HepG2 (cell line): Measurements from ENCODE around the gene PTPN5. TPM values are rescaled to one million over a fixed set of nuclear protein-coding genes. Genes with fewer than 3 reads are reported as not detected.

Experiments used
- ATAC-seq: fragments of 200-7000 bp; cut with Tn5 transposase; 3 replicates; pipeline ENCODE4 v1.9.1; 2020; ENCODE audit warnings: mild to moderate bottlenecking, moderate library complexity
- BruUV-seq: library from RNA; stranded (reverse); fragments of 400-500 nt; replicated peaks from 2 replicates; lab custom pipeline; 2021; lab: Mats Ljungman, UMichigan
- CTCF ChIA-PET: fragments of 300-600 bp; formaldehyde crosslinking; extraction: SDS; loops from one replicate; lab custom pipeline; 2021; ENCODE audit warnings: low total read pairs, inconsistent platforms, low intra/inter-chr PET ratio; lab: Yijun Ruan, JAX
- POLR2A ChIA-PET: fragments of 350-600 bp; sonication (Branson Sonifier 250); formaldehyde crosslinking; loops from one replicate; lab custom pipeline; 2020; ENCODE audit warnings: antibody characterized with exemption, inconsistent platforms; lab: Yijun Ruan, JAX
- DNase-seq: peaks from one replicate; pipeline ENCODE4 v3.0.0-alpha.2; 2015; ENCODE audit warnings: low spot score
- FAIRE-seq: peaks from 3 replicates; lab custom pipeline; 2011; peaks lifted over from hg19 to GRCh38; lab: Jason Lieb, UNC
- H2AFZ ChIP-seq: one replicate; pipeline ENCODE4 v1.6.1; 2011; ENCODE audit warnings: low read length, inconsistent platforms
- H3K27ac ChIP-seq: fragments of 300-600 bp; 3 replicates; pipeline ENCODE4 v1.8.0; 2011; ENCODE audit warnings: mixed run types, mild to moderate bottlenecking, mixed read lengths, low read length, inconsistent platforms; ENCODE audit not compliant: insufficient read depth; ENCODE audit errors: extremely low read length
- H3K27me3 ChIP-seq, 2 experiments: fragments of 200-600 bp in 1 of 2; 2 replicates in 1 of 2; 3 replicates in 1 of 2; pipeline versions ENCODE4 v1.6.0 to v1.8.0; 2011; ENCODE audit warnings: low read length in 2 of 2, mild to moderate bottlenecking in 2 of 2, moderate library complexity in 2 of 2, inconsistent platforms in 1 of 2; ENCODE audit not compliant: insufficient read depth in 2 of 2, control insufficient read depth in 1 of 2
- H3K36me3 ChIP-seq, 2 experiments: fragments of 200-600 bp in 1 of 2; replicated peaks in 1 of 2; 2 replicates in 1 of 2; 3 replicates in 1 of 2; pipeline versions ENCODE4 v1.5.1 to v1.8.0; 2011; ENCODE audit warnings: low read length in 2 of 2, inconsistent platforms in 1 of 2; ENCODE audit not compliant: insufficient read depth in 2 of 2, control insufficient read depth in 1 of 2
- H3K4me1 ChIP-seq: 2 replicates; pipeline ENCODE4 v1.5.1; 2012; ENCODE audit warnings: low read length, inconsistent platforms; ENCODE audit not compliant: insufficient read depth
- H3K4me2 ChIP-seq: 2 replicates; pipeline ENCODE4 v1.6.0; 2011; ENCODE audit warnings: low read depth, low read length, inconsistent platforms
- H3K4me3 ChIP-seq, 3 experiments: fragments of 200-600 bp in 1 of 3; sonication (generic), shearing (Covaris generic) in 1 of 3; replicated peaks in 1 of 3; 2 replicates each; pipeline ENCODE4 v1.5.1; 2011 to 2016; ENCODE audit warnings: low read length in 3 of 3, inconsistent platforms in 2 of 3, low read depth in 2 of 3, mild to moderate bottlenecking in 2 of 3, control low read depth in 1 of 3, mixed read lengths in 1 of 3; ENCODE audit not compliant: insufficient read depth in 1 of 3
- H3K79me2 ChIP-seq: one replicate; pipeline ENCODE4 v1.6.1; 2011; ENCODE audit warnings: low read length, inconsistent platforms; ENCODE audit not compliant: insufficient read depth
- H3K9ac ChIP-seq: 2 replicates; pipeline ENCODE4 v1.6.0; 2011; ENCODE audit warnings: mild to moderate bottlenecking, low read depth, low read length, inconsistent platforms; ENCODE audit not compliant: insufficient read depth
- H3K9me3 ChIP-seq: 2 replicates; pipeline ENCODE4 v1.5.1; 2012; ENCODE audit warnings: mild to moderate bottlenecking, low read length
- H4K20me1 ChIP-seq: 2 replicates; pipeline ENCODE4 v1.6.0; 2011; ENCODE audit warnings: inconsistent platforms, mild to moderate bottlenecking, low read length, moderate library complexity; ENCODE audit not compliant: insufficient read depth
- TCF12 ChIP-seq, 2 experiments: fragments of 450-650 bp in 1 of 2; sonication (generic) in 1 of 2; formaldehyde crosslinking in 1 of 2; IDR thresholded peaks; 2 replicates each; pipeline versions ENCODE4 v1.6.1 to v1.8.0; 2017 to 2022; ENCODE audit warnings: antibody characterized with exemption in 1 of 2, mild to moderate bottlenecking in 1 of 2, missing genetic modification reagents in 1 of 2, moderate library complexity in 1 of 2
- ZIK1 ChIP-seq: sonication (generic); formaldehyde crosslinking; IDR thresholded peaks from 2 replicates; pipeline ENCODE4 v1.5.0; 2020; ENCODE audit warnings: mild to moderate bottlenecking, low read depth, missing genetic modification reagents, borderline replicate concordance
- ZNF30 ChIP-seq: sonication (generic); formaldehyde crosslinking; IDR thresholded peaks from 2 replicates; pipeline ENCODE4 v1.5.0; 2020; ENCODE audit warnings: mild to moderate bottlenecking, missing genetic modification reagents
- ZZZ3 ChIP-seq: sonication (generic); formaldehyde crosslinking; IDR thresholded peaks from 2 replicates; pipeline ENCODE4 v1.4.0; 2020; ENCODE audit warnings: missing genetic modification reagents, mild to moderate bottlenecking, borderline replicate concordance
- WGBS: methylation state at CpG from one replicate; pipeline ENCODE4 v1.1.6; 2017; ENCODE audit warnings: low lambda C conversion rate; 5-methylcytosine and 5-hydroxymethylcytosine counted together
- in situ Hi-C: cut with HindIII; loops from 2 replicates; pipeline ENCODE4 v1.10.0; 2017; ENCODE audit warnings: low pct_unique_long_range_greater_than_20kb; ENCODE audit not compliant: extremely low pct_ligation_motif_present
- intact Hi-C: fragments of 100-400 bp; cut with micrococcal nuclease; formaldehyde crosslinking; loops from one replicate; pipeline ENCODE4 v1.10.0; 2022; ENCODE audit not compliant: unreplicated experiment
- polyA plus RNA-seq, 8 experiments: library from polyadenylated mRNA; depleted of rRNA in 3 of 8; stranded (reverse) in 7 of 8; unstranded in 1 of 8; fragments of >200 nt; fragmentation: Illumina TruSeq in 4 of 8; extraction: Trizol in 4 of 8; gene quantifications; 2 replicates each; pipeline versions ENCODE4 v1.2.1 to v1.2.3, GENCODE V29; 2011 to 2016; ENCODE audit warnings: low read depth in 4 of 8, missing spikeins in 1 of 8, mixed read lengths in 1 of 8; ENCODE audit not compliant: insufficient read depth in 1 of 8
- total RNA-seq, 5 experiments: library from RNA; depleted of rRNA; stranded (reverse); fragments of >200 nt; fragmentation: Illumina TruSeq; extraction: Trizol; gene quantifications; 2 replicates each; pipeline ENCODE4 v1.2.3, GENCODE V29; 2016; ENCODE audit warnings: low read depth in 1 of 5
- TF ChIP-seq, protein P1 (sequence below): sonication (generic); formaldehyde crosslinking; IDR thresholded peaks from 2 replicates; pipeline ENCODE4 v1.4.0; 2020; ENCODE audit warnings: missing genetic modification reagents
- TF ChIP-seq, protein P2 (sequence below): sonication (generic); formaldehyde crosslinking; IDR thresholded peaks from 2 replicates; pipeline ENCODE4 v1.8.1; 2023; ENCODE audit warnings: missing genetic modification reagents, inconsistent platforms, borderline replicate concordance
- TF ChIP-seq, protein P3 (sequence below): sonication (generic); formaldehyde crosslinking; IDR thresholded peaks from 2 replicates; pipeline ENCODE4 v1.8.1; 2022; ENCODE audit warnings: low read depth, mild to moderate bottlenecking, missing genetic modification reagents

The PTPN5 gene
- total and polyA plus RNA-seq, 2 of the 13 experiments (the other 11 are each of a cell fraction or from before 2014, with no cell fraction given): not detected

DNA sequence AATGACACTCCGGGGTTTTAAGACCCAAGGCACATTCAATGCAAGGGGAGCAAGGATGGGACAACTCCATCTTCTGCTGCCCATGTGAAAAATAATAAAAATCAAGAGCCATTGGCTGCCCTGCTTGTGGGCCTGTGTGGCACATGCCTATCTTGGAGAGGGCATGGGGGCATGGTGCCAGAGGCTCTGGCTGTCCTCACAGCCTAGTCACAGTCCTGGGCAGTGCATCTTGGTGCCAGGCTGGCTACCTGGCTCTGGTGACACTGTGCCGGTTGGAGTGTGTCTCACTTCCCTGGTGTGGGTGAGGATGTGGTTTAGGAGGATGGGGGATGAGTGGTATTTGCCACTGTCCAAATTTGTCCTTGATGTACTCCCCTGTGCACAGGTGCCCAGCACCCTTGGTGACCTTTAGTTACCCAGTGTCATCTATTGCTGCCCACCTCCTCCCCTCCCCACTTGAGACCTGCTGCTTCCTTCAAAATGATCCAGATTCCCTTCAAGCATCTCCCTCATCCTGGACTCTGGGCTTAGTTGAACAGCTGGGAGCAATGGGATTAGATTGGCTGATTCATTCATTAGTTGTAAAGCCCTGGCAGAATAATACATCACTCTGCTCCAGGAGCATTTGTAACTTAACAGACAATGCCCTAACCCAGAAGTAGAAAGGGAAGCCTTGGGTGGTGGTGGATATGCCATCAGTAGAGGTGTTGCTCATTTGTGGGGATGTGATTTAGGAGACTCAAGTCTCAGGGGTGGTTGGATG, 88.4 kb downstream of the PTPN5 start:
- no peak overlapping the region for H3K9ac ChIP-seq
- H2AFZ ChIP-seq: no peak overlapping the region
- TF ChIP-seq TCF12 (IDR thresholded peaks at IDR 0.05): no peak
- no peak for TF ChIP-seq TCF12 (CRISPR knock-in tag; IDR thresholded peaks at IDR 0.05)
- TF ChIP-seq, protein P1, sequence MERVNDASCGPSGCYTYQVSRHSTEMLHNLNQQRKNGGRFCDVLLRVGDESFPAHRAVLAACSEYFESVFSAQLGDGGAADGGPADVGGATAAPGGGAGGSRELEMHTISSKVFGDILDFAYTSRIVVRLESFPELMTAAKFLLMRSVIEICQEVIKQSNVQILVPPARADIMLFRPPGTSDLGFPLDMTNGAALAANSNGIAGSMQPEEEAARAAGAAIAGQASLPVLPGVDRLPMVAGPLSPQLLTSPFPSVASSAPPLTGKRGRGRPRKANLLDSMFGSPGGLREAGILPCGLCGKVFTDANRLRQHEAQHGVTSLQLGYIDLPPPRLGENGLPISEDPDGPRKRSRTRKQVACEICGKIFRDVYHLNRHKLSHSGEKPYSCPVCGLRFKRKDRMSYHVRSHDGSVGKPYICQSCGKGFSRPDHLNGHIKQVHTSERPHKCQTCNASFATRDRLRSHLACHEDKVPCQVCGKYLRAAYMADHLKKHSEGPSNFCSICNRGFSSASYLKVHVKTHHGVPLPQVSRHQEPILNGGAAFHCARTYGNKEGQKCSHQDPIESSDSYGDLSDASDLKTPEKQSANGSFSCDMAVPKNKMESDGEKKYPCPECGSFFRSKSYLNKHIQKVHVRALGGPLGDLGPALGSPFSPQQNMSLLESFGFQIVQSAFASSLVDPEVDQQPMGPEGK: no peak
- TF ChIP-seq, protein P2, sequence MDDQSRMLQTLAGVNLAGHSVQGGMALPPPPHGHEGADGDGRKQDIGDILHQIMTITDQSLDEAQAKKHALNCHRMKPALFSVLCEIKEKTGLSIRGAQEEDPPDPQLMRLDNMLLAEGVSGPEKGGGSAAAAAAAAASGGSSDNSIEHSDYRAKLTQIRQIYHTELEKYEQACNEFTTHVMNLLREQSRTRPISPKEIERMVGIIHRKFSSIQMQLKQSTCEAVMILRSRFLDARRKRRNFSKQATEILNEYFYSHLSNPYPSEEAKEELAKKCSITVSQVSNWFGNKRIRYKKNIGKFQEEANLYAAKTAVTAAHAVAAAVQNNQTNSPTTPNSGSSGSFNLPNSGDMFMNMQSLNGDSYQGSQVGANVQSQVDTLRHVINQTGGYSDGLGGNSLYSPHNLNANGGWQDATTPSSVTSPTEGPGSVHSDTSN: no peak
- TF ChIP-seq ZIK1 (CRISPR knock-in tag): no peak
- TF ChIP-seq ZZZ3 (CRISPR knock-in tag): no peak
- TF ChIP-seq, protein P3, sequence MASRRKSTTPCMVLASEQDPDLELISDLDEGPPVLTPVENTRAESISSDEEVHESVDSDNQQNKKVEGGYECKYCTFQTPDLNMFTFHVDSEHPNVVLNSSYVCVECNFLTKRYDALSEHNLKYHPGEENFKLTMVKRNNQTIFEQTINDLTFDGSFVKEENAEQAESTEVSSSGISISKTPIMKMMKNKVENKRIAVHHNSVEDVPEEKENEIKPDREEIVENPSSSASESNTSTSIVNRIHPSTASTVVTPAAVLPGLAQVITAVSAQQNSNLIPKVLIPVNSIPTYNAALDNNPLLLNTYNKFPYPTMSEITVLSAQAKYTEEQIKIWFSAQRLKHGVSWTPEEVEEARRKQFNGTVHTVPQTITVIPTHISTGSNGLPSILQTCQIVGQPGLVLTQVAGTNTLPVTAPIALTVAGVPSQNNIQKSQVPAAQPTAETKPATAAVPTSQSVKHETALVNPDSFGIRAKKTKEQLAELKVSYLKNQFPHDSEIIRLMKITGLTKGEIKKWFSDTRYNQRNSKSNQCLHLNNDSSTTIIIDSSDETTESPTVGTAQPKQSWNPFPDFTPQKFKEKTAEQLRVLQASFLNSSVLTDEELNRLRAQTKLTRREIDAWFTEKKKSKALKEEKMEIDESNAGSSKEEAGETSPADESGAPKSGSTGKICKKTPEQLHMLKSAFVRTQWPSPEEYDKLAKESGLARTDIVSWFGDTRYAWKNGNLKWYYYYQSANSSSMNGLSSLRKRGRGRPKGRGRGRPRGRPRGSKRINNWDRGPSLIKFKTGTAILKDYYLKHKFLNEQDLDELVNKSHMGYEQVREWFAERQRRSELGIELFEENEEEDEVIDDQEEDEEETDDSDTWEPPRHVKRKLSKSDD (CRISPR knock-in tag): no peak
- TF ChIP-seq ZNF30 (CRISPR knock-in tag): no peak
- no peak overlapping the region for H3K27ac ChIP-seq
- ChIA-PET POLR2A (no interaction called here), CTCF (no interaction called here)
- no peaks in the 10 kb centered on the region for H3K9me3 ChIP-seq
- DNase-seq (no peak), ATAC-seq (no peak), FAIRE-seq (no peak)
- WGBS: 0% methylated on average over 1 of the region's 2 CpGs
- H3K79me2 ChIP-seq: no peaks in the 10 kb centered on the region
- H4K20me1 ChIP-seq: no peaks in the 10 kb centered on the region
- peaks cover 12% of the 10 kb centered on the region for H3K4me1 ChIP-seq
- H3K4me3 ChIP-seq: no peak overlapping the region
- peaks cover 1 to 68% of the 10 kb centered on the region in 2 experiments; a peak in 4 of 5 replicates for H3K27me3 ChIP-seq
- no peak overlapping the region for H3K4me2 ChIP-seq
- intact Hi-C loops: no loop called here
- in situ Hi-C loops: no loop called here
- no peaks in the 10 kb centered on the region for H3K36me3 ChIP-seq
- BruUV-seq: no TSS peak
